IMR-90 (cell line): ENCODE results near the gene NFAT5. TPM values are rescaled to one million over a fixed set of nuclear protein-coding genes. Genes with fewer than 3 reads are reported as not detected.

Experiments
- ATAC-seq: fragments of 200-7000 bp; cut with Tn5 transposase; 2 replicates; pipeline ENCODE4 v1.9.1; 2020; ENCODE audit warnings: low read depth, mild to moderate bottlenecking, moderate library complexity
- BruUV-seq: library from RNA; stranded (reverse); fragments of 400-500 nt; replicated peaks from 2 replicates; lab custom pipeline; 2021; lab: Mats Ljungman, UMichigan
- CTCF ChIA-PET: fragments of 300-600 bp; formaldehyde crosslinking; extraction: SDS; loops from one replicate; lab custom pipeline; 2021; ENCODE audit warnings: antibody characterized with exemption; lab: Yijun Ruan, JAX
- POLR2A ChIA-PET: fragments of 300-600 bp; sonication (Branson Sonifier 250); formaldehyde crosslinking; loops from one replicate; lab custom pipeline; 2022; ENCODE audit warnings: antibody characterized with exemption; ENCODE audit not compliant: unreplicated experiment; lab: Charles Lee
- DNase-seq: peaks from one replicate; pipeline ENCODE4 v3.0.0; 2013
- H2AFZ ChIP-seq: replicated peaks from 2 replicates; pipeline ENCODE3; 2013; ENCODE audit warnings: low read length, mild to moderate bottlenecking; ENCODE audit not compliant: poor library complexity
- H2AK5ac ChIP-seq: 2 replicates; pipeline ENCODE4 v1.6.1; 2013; ENCODE audit warnings: low read depth, low read length, inconsistent platforms
- H2AK9ac ChIP-seq: replicated peaks from 2 replicates; pipeline ENCODE3; 2013; ENCODE audit warnings: mild to moderate bottlenecking, low read depth, low read length, moderate library complexity; ENCODE audit not compliant: poor library complexity
- H2BK120ac ChIP-seq: 2 replicates; pipeline ENCODE4 v1.6.1; 2013; ENCODE audit warnings: low read depth, low read length, inconsistent platforms
- H2BK15ac ChIP-seq: 3 replicates; pipeline ENCODE4 v1.6.1; 2013; ENCODE audit warnings: low read depth, low read length, inconsistent platforms
- H2BK20ac ChIP-seq: 2 replicates; pipeline ENCODE4 v1.6.1; 2013; ENCODE audit warnings: low read depth, mild to moderate bottlenecking, inconsistent platforms, low read length, moderate library complexity
- H2BK5ac ChIP-seq: 2 replicates; pipeline ENCODE4 v1.6.1; 2013; ENCODE audit warnings: mild to moderate bottlenecking, low read depth, low read length, inconsistent platforms; ENCODE audit not compliant: poor library complexity, severe bottlenecking
- H3K14ac ChIP-seq: replicated peaks from 2 replicates; pipeline ENCODE4 v1.6.1; 2013; ENCODE audit warnings: low read depth, low read length, inconsistent platforms
- H3K18ac ChIP-seq: 2 replicates; pipeline ENCODE4 v1.6.1; 2013; ENCODE audit warnings: low read depth, low read length, control low read depth
- H3K23ac ChIP-seq: 2 replicates; pipeline ENCODE4 v1.6.1; 2013; ENCODE audit warnings: low read depth, low read length, inconsistent platforms
- H3K27ac ChIP-seq: 2 replicates; pipeline ENCODE4 v1.5.1; 2013; ENCODE audit warnings: mild to moderate bottlenecking, control low read depth, low read length; ENCODE audit not compliant: insufficient read depth
- H3K27me3 ChIP-seq: 2 replicates; pipeline ENCODE4 v1.6.1; 2013; ENCODE audit warnings: low read length; ENCODE audit not compliant: control insufficient read depth, insufficient read depth
- H3K36me3 ChIP-seq: 2 replicates; pipeline ENCODE4 v1.6.1; 2013; ENCODE audit warnings: low read length, mixed read lengths; ENCODE audit not compliant: control insufficient read depth, insufficient read depth
- H3K4ac ChIP-seq: 2 replicates; pipeline ENCODE4 v1.6.1; 2013; ENCODE audit warnings: low read depth, low read length, inconsistent platforms
- H3K4me1 ChIP-seq: 2 replicates; pipeline ENCODE4 v1.6.1; 2013; ENCODE audit warnings: low read length, mixed read lengths; ENCODE audit not compliant: control insufficient read depth, insufficient read depth
- H3K4me2 ChIP-seq: 2 replicates; pipeline ENCODE4 v1.6.1; 2013; ENCODE audit warnings: low read depth, mild to moderate bottlenecking, control low read depth, low read length, moderate library complexity
- H3K4me3 ChIP-seq: 2 replicates; pipeline ENCODE4 v1.5.1; 2013; ENCODE audit warnings: low read depth, mild to moderate bottlenecking, control low read depth, low read length, moderate library complexity; ENCODE audit not compliant: insufficient read depth
- H3K56ac ChIP-seq: 2 replicates; pipeline ENCODE4 v1.6.1; 2013; ENCODE audit warnings: low read length, inconsistent platforms; ENCODE audit not compliant: insufficient read depth; ENCODE audit errors: extremely low read depth
- H3K79me1 ChIP-seq, 2 experiments: 2 replicates each; pipeline ENCODE4 v1.6.1; 2013; ENCODE audit warnings: low read length in 2 of 2, inconsistent platforms in 1 of 2, low read depth in 1 of 2
- H3K9ac ChIP-seq: 2 replicates; pipeline ENCODE4 v1.6.1; 2013; ENCODE audit warnings: low read depth, low read length, control low read depth
- H3K9me1 ChIP-seq: 2 replicates; pipeline ENCODE4 v1.6.1; 2013; ENCODE audit warnings: low read length, inconsistent platforms; ENCODE audit not compliant: insufficient read depth
- H3K9me3 ChIP-seq: 2 replicates; pipeline ENCODE4 v1.6.1; 2013; ENCODE audit warnings: low read length; ENCODE audit not compliant: control insufficient read depth, insufficient read depth
- H4K20me1 ChIP-seq: 2 replicates; pipeline ENCODE4 v1.6.1; 2013; ENCODE audit warnings: low read length, inconsistent platforms; ENCODE audit not compliant: insufficient read depth
- H4K5ac ChIP-seq: 2 replicates; pipeline ENCODE4 v1.6.1; 2013; ENCODE audit warnings: mild to moderate bottlenecking, low read depth, low read length, control low read depth
- H4K8ac ChIP-seq, 2 experiments: 2 replicates each; pipeline ENCODE4 v1.6.1; 2013; ENCODE audit warnings: low read depth in 2 of 2, low read length in 2 of 2, control low read depth in 1 of 2, inconsistent platforms in 1 of 2
- H4K91ac ChIP-seq: 2 replicates; pipeline ENCODE4 v1.6.1; 2013; ENCODE audit warnings: low read depth, low read length, inconsistent platforms; ENCODE audit not compliant: insufficient read depth
- CEBPB ChIP-seq: IDR thresholded peaks from 2 replicates; pipeline ENCODE4 v1.6.1; 2012; ENCODE audit warnings: low read depth, low read length, improper control_type of control experiment
- MXI1 ChIP-seq: IDR thresholded peaks from 2 replicates; pipeline ENCODE4 v1.6.1; 2012; ENCODE audit warnings: low read depth, mild to moderate bottlenecking, low read length, moderate library complexity, borderline replicate concordance
- USF2 ChIP-seq: fragments of 150-350 bp; IDR thresholded peaks from 2 replicates; pipeline ENCODE4 v1.6.1; 2017; ENCODE audit warnings: mild to moderate bottlenecking, antibody characterized with exemption, low read length, low read depth
- WGBS, 2 experiments: methylation state at CpG; one replicate each; pipeline versions ENCODE4 v1.1.5 to v1.1.7; 2013; ENCODE audit warnings: missing lambda C conversion rate in 2 of 2; ENCODE audit not compliant: insufficient read length in 1 of 2; ENCODE audit errors: extremely low coverage in 2 of 2; 5-methylcytosine and 5-hydroxymethylcytosine counted together
- dilution Hi-C: fragments of 300-500 bp; cut with HindIII; formaldehyde crosslinking; loops from one replicate; pipeline ENCODE4 v1.14.3; 2018; ENCODE audit warnings: low sequenced_read_pairs; ENCODE audit not compliant: unreplicated experiment
- in situ Hi-C: fragments of 300-500 bp; cut with MboI; formaldehyde crosslinking; loops from 3 replicates; pipeline ENCODE4 v1.14.3; 2019; ENCODE audit warnings: low sequenced_read_pairs, inconsistent platforms, mixed read lengths
- intact Hi-C: fragments of 100-400 bp; cut with micrococcal nuclease; formaldehyde crosslinking; loops from 2 replicates; pipeline ENCODE4 v1.10.0; 2022
- polyA plus RNA-seq, 3 experiments: library from polyadenylated mRNA; depleted of rRNA; stranded (reverse); fragments of >200 nt; gene quantifications; 2 replicates each; pipeline ENCODE4 v1.2.3, GENCODE V29; 2012; ENCODE audit warnings: low replicate concordance in 1 of 3
- total RNA-seq: library from RNA; depleted of rRNA; stranded (reverse); fragments of >200 nt; gene quantifications from 2 replicates; pipeline ENCODE4 v1.2.3, GENCODE V29; 2012

Gene NFAT5
- total and polyA plus RNA-seq, 2 of the 4 experiments (the other 2 are of a cell fraction), result 10.9 to 20.1 TPM

GRCh38 chr16:69711115-69711740 is 145.5 kb downstream of the NFAT5 start:
- Histone ChIP-seq H3K27ac (no peak overlapping the region), H2BK20ac (no peak overlapping the region), H3K23ac (no peak overlapping the region), H3K9me1 (no peaks in the 10 kb centered on the region), H4K5ac (0 out of 2 replicates have a peak overlapping the region, but pooled peaks have one; percentile 36), H4K91ac (no peak overlapping the region), H3K4ac (no peak overlapping the region), H3K4me3 (no peak overlapping the region), H4K8ac (no peak overlapping the region), H3K9ac (no peak overlapping the region), H3K36me3 (peaks cover 50% of the 10 kb centered on the region), H3K4me1 (peaks cover 4% of the 10 kb centered on the region; the same call in 1 of the 2 replicates), H3K56ac (no peak overlapping the region), H3K27me3 (no peaks in the 10 kb centered on the region), H2AK5ac (no peak overlapping the region), H3K79me1 (peaks cover 4 to 30% of the 10 kb centered on the region in 2 experiments; a peak in 3 of 4 replicates), H2BK5ac (peak overlapping the region; percentile 38), H3K18ac (no peak overlapping the region), H3K4me2 (no peak overlapping the region; the same call in 1 of the 2 replicates), H2BK15ac (no peak overlapping the region), H2BK120ac (no peak overlapping the region), H3K14ac (no peak overlapping the region), H4K20me1 (peaks cover 7% of the 10 kb centered on the region; the same call in 1 of the 2 replicates), H2AK9ac (no peak overlapping the region), H3K9me3 (no peaks in the 10 kb centered on the region), H2AFZ (no peak overlapping the region)
- dilution Hi-C loops, result no loop called here
- peak; percentile 81 for DNase-seq
- ChIA-PET POLR2A (no interaction called here), CTCF (no interaction called here)
- intact Hi-C loops, result loop anchor here (5.0 kb wide), 1 partner anchor 221 kb away; no protein-coding TSS in a partner anchor
- in situ Hi-C loops, result no loop called here
- TF ChIP-seq USF2 (no peak), MXI1 (no peak), CEBPB (no peak)
- ATAC-seq, result 0 out of 2 replicates have a peak, but pooled peaks have one; percentile 25
- no TSS peak for BruUV-seq
- WGBS, 2 experiments, result 97% methylated on average over 6 of the region's 12 CpGs; no CpG with 5 or more reads in 1 of the 2 experiments
